GM23338 (cell line): ENCODE data around the gene PDSS2. TPM values are rescaled to one million over a fixed set of nuclear protein-coding genes. Genes with fewer than 3 reads are reported as not detected.

ENCODE experiments used
- ATAC-seq: fragments of 200-7000 bp; cut with Tn5 transposase; 3 replicates; pipeline ENCODE4 v1.9.1; 2020
- DNase-seq: peaks from one replicate; pipeline ENCODE4 v3.0.0-alpha.2; 2015; ENCODE audit warnings: low spot score
- H2AFZ ChIP-seq: fragments of 200-600 bp; sonication (generic); 2 replicates; pipeline ENCODE4 v1.8.0; 2016; ENCODE audit warnings: antibody characterized with exemption, mild to moderate bottlenecking, moderate library complexity
- H3F3A ChIP-seq: fragments of 200-600 bp; sonication (generic); replicated peaks from 2 replicates; pipeline ENCODE4 v1.8.0; 2017; ENCODE audit warnings: antibody characterized with exemption, mixed run types, low read depth
- H3K27ac ChIP-seq: fragments of 200-600 bp; sonication (generic); 2 replicates; pipeline ENCODE4 v1.6.1; 2016; ENCODE audit warnings: low read depth
- H3K27me3 ChIP-seq: fragments of 200-600 bp; sonication (generic); 2 replicates; pipeline ENCODE4 v1.8.0; 2016; ENCODE audit warnings: mild to moderate bottlenecking, mixed run types, moderate library complexity; ENCODE audit not compliant: insufficient read depth
- H3K36me3 ChIP-seq: fragments of 200-600 bp; sonication (generic); 2 replicates; pipeline ENCODE4 v1.8.0; 2016; ENCODE audit warnings: mild to moderate bottlenecking; ENCODE audit not compliant: insufficient read depth
- H3K4me1 ChIP-seq: fragments of 200-600 bp; sonication (generic); 2 replicates; pipeline ENCODE4 v1.8.0; 2016; ENCODE audit warnings: mild to moderate bottlenecking, moderate library complexity; ENCODE audit not compliant: insufficient read depth
- H3K4me2 ChIP-seq: fragments of 200-600 bp; sonication (generic); 2 replicates; pipeline ENCODE4 v1.7.1; 2017; ENCODE audit warnings: mixed run types
- H3K4me3 ChIP-seq: fragments of 200-600 bp; sonication (generic); 2 replicates; pipeline ENCODE4 v1.6.1; 2016; ENCODE audit warnings: mixed run types
- H3K79me2 ChIP-seq: fragments of 200-600 bp; sonication (generic); replicated peaks from 2 replicates; pipeline ENCODE4 v1.8.0; 2017; ENCODE audit warnings: mild to moderate bottlenecking; ENCODE audit not compliant: insufficient read depth
- H3K9me2 ChIP-seq: fragments of 200-600 bp; sonication (generic); 2 replicates; pipeline ENCODE4 v1.8.0; 2017; ENCODE audit not compliant: insufficient read depth
- H4K20me1 ChIP-seq: fragments of 200-600 bp; sonication (generic); replicated peaks from 2 replicates; pipeline ENCODE4 v1.8.0; 2017; ENCODE audit warnings: mild to moderate bottlenecking; ENCODE audit not compliant: insufficient read depth
- H3K27ac Mint-ChIP-seq: 2 replicates; pipeline ENCODE4 v1.8.0; 2020; ENCODE audit warnings: inconsistent platforms, mild to moderate bottlenecking, moderate library complexity, mixed read lengths
- H3K27me3 Mint-ChIP-seq: 3 replicates; pipeline ENCODE4 v1.8.0; 2022; ENCODE audit warnings: low read depth, mild to moderate bottlenecking, moderate library complexity, mixed read lengths, inconsistent platforms; ENCODE audit not compliant: insufficient read depth, poor library complexity
- H3K36me3 Mint-ChIP-seq: 3 replicates; pipeline ENCODE4 v1.8.0; 2021; ENCODE audit warnings: low read depth, mild to moderate bottlenecking, inconsistent platforms, moderate library complexity, mixed read lengths
- H3K4me1 Mint-ChIP-seq: 3 replicates; pipeline ENCODE4 v1.8.0; 2020; ENCODE audit warnings: mild to moderate bottlenecking, inconsistent platforms, mixed read lengths
- H3K4me3 Mint-ChIP-seq: 3 replicates; pipeline ENCODE4 v1.8.0; 2021; ENCODE audit warnings: moderate library complexity, mild to moderate bottlenecking, inconsistent platforms, mixed read lengths
- H3K9me3 Mint-ChIP-seq: 3 replicates; pipeline ENCODE4 v1.8.0; 2020; ENCODE audit warnings: moderate library complexity, mild to moderate bottlenecking, inconsistent platforms, mixed read lengths
- CREB1 ChIP-seq: fragments of 250-450 bp; sonication (Bioruptor Pico); IDR thresholded peaks from 2 replicates; pipeline ENCODE4 v1.5.0; 2020; ENCODE audit warnings: low read depth, mild to moderate bottlenecking, moderate library complexity
- ETS1 ChIP-seq: IDR thresholded peaks from 2 replicates; pipeline ENCODE4 v1.6.1; 2016; ENCODE audit warnings: antibody characterized with exemption
- EZH2 ChIP-seq: fragments of 200-600 bp; sonication (generic); IDR thresholded peaks from one replicate; pipeline ENCODE4 v1.8.0; 2017; ENCODE audit warnings: antibody characterized with exemption, mild to moderate bottlenecking, low read depth; ENCODE audit not compliant: unreplicated experiment
- EZH2phosphoT487 ChIP-seq: fragments of 200-600 bp; sonication (generic); IDR thresholded peaks from one replicate; pipeline ENCODE4 v1.8.1; 2018; ENCODE audit warnings: antibody characterized with exemption; ENCODE audit not compliant: unreplicated experiment
- JUNB ChIP-seq: IDR thresholded peaks from one replicate; pipeline ENCODE4 v1.6.1; 2016; ENCODE audit warnings: antibody characterized with exemption; ENCODE audit not compliant: unreplicated experiment
- NANOG ChIP-seq: IDR thresholded peaks from 2 replicates; pipeline ENCODE4 v1.6.1; 2016; ENCODE audit warnings: antibody characterized with exemption, borderline replicate concordance
- POLR2AphosphoS5 ChIP-seq: IDR thresholded peaks from 2 replicates; pipeline ENCODE4 v1.6.1; 2016; ENCODE audit warnings: antibody characterized with exemption, low read depth
- STAT1 ChIP-seq: IDR thresholded peaks from one replicate; pipeline ENCODE4 v1.6.1; 2016; ENCODE audit warnings: antibody characterized with exemption; ENCODE audit not compliant: unreplicated experiment
- ZNF114 ChIP-seq: fragments of 250-450 bp; sonication (Bioruptor Pico); IDR thresholded peaks from 2 replicates; pipeline ENCODE4 v1.5.0; 2020; ENCODE audit warnings: mild to moderate bottlenecking, moderate library complexity
- ZNF331 ChIP-seq: fragments of 250-450 bp; sonication (Bioruptor Pico); IDR thresholded peaks from 2 replicates; pipeline ENCODE4 v1.5.0; 2020; ENCODE audit warnings: low read depth, mild to moderate bottlenecking, moderate library complexity
- ZNF462 ChIP-seq: fragments of 250-450 bp; sonication (Bioruptor Pico); IDR thresholded peaks from 2 replicates; pipeline ENCODE4 v1.5.0; 2020; ENCODE audit warnings: mild to moderate bottlenecking, moderate library complexity
- polyA plus RNA-seq: library from polyadenylated mRNA; unstranded; fragments of >200 nt; fragmentation: Nextera tagmentation; extraction: Ambion mirVana; gene quantifications from 2 replicates; pipeline ENCODE4 v1.2.1, GENCODE V29; 2016
- total RNA-seq: library from RNA; depleted of rRNA; stranded (reverse); fragments of >200 nt; shearing (Covaris generic); gene quantifications from 2 replicates; pipeline ENCODE4 v1.2.3, GENCODE V29; 2014

The PDSS2 gene
- total and polyA plus RNA-seq, 2 experiments from 2014 or later = 7.3 to 16.7 TPM

GRCh38 chr6:107267634-107268033, 191.7 kb downstream of the PDSS2 start:
- Mint-ChIP-seq H3K36me3 (no peaks in the 10 kb centered on the region), H3K27ac (no peak overlapping the region), H3K27me3 (no peaks in the 10 kb centered on the region), H3K9me3 (no peaks in the 10 kb centered on the region), H3K4me3 (no peak overlapping the region), H3K4me1 (peaks cover 14% of the 10 kb centered on the region)
- Histone ChIP-seq H4K20me1 (no peaks in the 10 kb centered on the region), H2AFZ (no peak overlapping the region), H3K9me2 (no peaks in the 10 kb centered on the region), H3K27ac (no peak overlapping the region), H3K4me1 (peaks cover 17% of the 10 kb centered on the region; the same call in 1 of the 2 replicates), H3K4me3 (no peak overlapping the region), H3K4me2 (no peak overlapping the region), H3K27me3 (no peaks in the 10 kb centered on the region), H3F3A (no peaks in the 10 kb centered on the region), H3K79me2 (no peaks in the 10 kb centered on the region), H3K36me3 (no peaks in the 10 kb centered on the region)
- DNase-seq (no peak), ATAC-seq (no peak)
- no peak for TF ChIP-seq EZH2
- no peak for TF ChIP-seq STAT1
- TF ChIP-seq ETS1 = no peak
- TF ChIP-seq CREB1 = no peak
- no peak for TF ChIP-seq JUNB
- no peak for TF ChIP-seq EZH2phosphoT487
- no peak for TF ChIP-seq POLR2AphosphoS5
- no peak for TF ChIP-seq ZNF331
- no peak for TF ChIP-seq ZNF462 (CRISPR knock-in tag)
- no peak for TF ChIP-seq ZNF114 (CRISPR knock-in tag)
- no peak for TF ChIP-seq NANOG
